ENCODE results near the gene SETBP1.

GRCh38 chr18:44727291-44727690 lies 46.6 kb downstream of the SETBP1 start:
- TF ChIP-seq CTCF (IDR thresholded peaks at IDR 0.05): no peak
- TF ChIP-seq POLR2A (IDR thresholded peaks at IDR 0.05): no peak

Measured in lower leg skin (tissue), 3 donors.